OCI-LY7 (cell line): Measurements from ENCODE around the gene RPS16. TPM values are rescaled to one million over a fixed set of nuclear protein-coding genes. Genes with fewer than 3 reads are reported as not detected.
A peak's percentile ranks its signal among the peaks of the same experiment; 100 is the strongest.

Source experiments
- BruUV-seq: library from RNA; stranded (reverse); fragments of 400-500 nt; replicated peaks from 2 replicates; lab custom pipeline; 2021; lab: Mats Ljungman, UMichigan
- CTCF ChIA-PET: fragments of 300-600 bp; sonication (Branson Sonifier 250); formaldehyde crosslinking; loops from one replicate; lab custom pipeline; 2022; ENCODE audit warnings: antibody characterized with exemption; ENCODE audit not compliant: unreplicated experiment; lab: Charles Lee
- POLR2A ChIA-PET: fragments of 300-600 bp; sonication (Branson Sonifier 250); formaldehyde crosslinking; loops from one replicate; lab custom pipeline; 2022; ENCODE audit warnings: antibody characterized with exemption; lab: Charles Lee
- DNase-seq: peaks from one replicate; pipeline ENCODE4 v3.0.0-alpha.2; 2015; ENCODE audit warnings: low spot score
- H2AFZ ChIP-seq: fragments of 200-600 bp; sonication (generic), shearing (Covaris generic); 2 replicates; pipeline ENCODE4 v1.6.1; 2014; ENCODE audit warnings: mild to moderate bottlenecking, antibody characterized with exemption, low read length, moderate library complexity
- H3K27ac ChIP-seq: fragments of 200-600 bp; sonication (generic); 2 replicates; pipeline ENCODE4 v1.5.1; 2014; ENCODE audit warnings: mixed run types, low read depth, mild to moderate bottlenecking, moderate library complexity, low read length, inconsistent platforms; ENCODE audit not compliant: poor library complexity, severe bottlenecking
- H3K36me3 ChIP-seq: fragments of 200-600 bp; sonication (generic); 2 replicates; pipeline ENCODE4 v1.6.1; 2014; ENCODE audit warnings: mild to moderate bottlenecking, antibody characterized with exemption, low read length, moderate library complexity, mixed read lengths; ENCODE audit not compliant: insufficient read depth
- H3K4me1 ChIP-seq: fragments of 200-600 bp; sonication (generic); 2 replicates; pipeline ENCODE4 v1.5.1; 2014; ENCODE audit warnings: mild to moderate bottlenecking, low read length; ENCODE audit not compliant: insufficient read depth, poor library complexity, severe bottlenecking
- H3K4me2 ChIP-seq: fragments of 200-600 bp; sonication (generic); 2 replicates; pipeline ENCODE4 v1.6.1; 2014; ENCODE audit warnings: mild to moderate bottlenecking, low read length
- H3K4me3 ChIP-seq: fragments of 200-600 bp; sonication (generic); 2 replicates; pipeline ENCODE4 v1.5.1; 2014; ENCODE audit warnings: mild to moderate bottlenecking, low read depth, low read length; ENCODE audit not compliant: poor library complexity, severe bottlenecking
- H3K79me2 ChIP-seq: fragments of 200-600 bp; sonication (generic); 2 replicates; pipeline ENCODE4 v1.6.1; 2016; ENCODE audit warnings: low read depth, mild to moderate bottlenecking, low read length, moderate library complexity, mixed read lengths; ENCODE audit not compliant: insufficient read depth
- H3K9me2 ChIP-seq: fragments of 200-600 bp; sonication (generic); 2 replicates; pipeline ENCODE4 v1.6.1; 2016; ENCODE audit warnings: mild to moderate bottlenecking, low read length, mixed read lengths; ENCODE audit not compliant: insufficient read depth
- H3K9me3 ChIP-seq: fragments of 200-600 bp; sonication (generic); 2 replicates; pipeline ENCODE4 v1.6.1; 2014; ENCODE audit warnings: mild to moderate bottlenecking, mixed run types, low read length, mixed read lengths
- H4K20me1 ChIP-seq: fragments of 200-600 bp; sonication (generic); 2 replicates; pipeline ENCODE4 v1.6.1; 2014; ENCODE audit warnings: mild to moderate bottlenecking, antibody characterized with exemption, low read length, moderate library complexity, mixed read lengths; ENCODE audit not compliant: insufficient read depth
- CTCF ChIP-seq: fragments of 200-600 bp; sonication (generic); conservative IDR thresholded peaks from 2 replicates; pipeline ENCODE4 v1.5.1; 2014; ENCODE audit warnings: mild to moderate bottlenecking, antibody characterized with exemption, low read length, moderate library complexity, mixed read lengths
- EZH2phosphoT487 ChIP-seq: fragments of 200-600 bp; sonication (generic); IDR thresholded peaks from 2 replicates; pipeline ENCODE4 v1.6.1; 2018; ENCODE audit warnings: low read depth, borderline replicate concordance, mild to moderate bottlenecking, mixed run types, antibody characterized with exemption, low read length, moderate library complexity, mixed read lengths
- intact Hi-C: fragments of 100-400 bp; cut with micrococcal nuclease; formaldehyde crosslinking; loops from one replicate; pipeline ENCODE4 v1.10.0; 2022; ENCODE audit not compliant: unreplicated experiment
- total RNA-seq, 2 experiments: library from RNA; depleted of rRNA in 1 of 2; stranded (reverse); fragments of >200 nt in 1 of 2; shearing (Covaris generic) in 1 of 2; gene quantifications; 2 replicates each; pipeline ENCODE4 v1.2.3, GENCODE V29; 2014 to 2022

RPS16 gene
- total RNA-seq, 2 experiments from 2014 or later = 634 to 3,661 TPM

GRCh38 chr19:39390751-39391437 lies 44.9 kb downstream of the RPS16 start, which contains the start of the genes MED29 and PAF1:
TSS of gene MED29 (plus strand) at chr19:39391378. CDS start at chr19:39391423, 45 bp downstream.
TSS of gene PAF1 (minus strand) at chr19:39391106. CDS start at chr19:39390864, 242 bp downstream.
- intact Hi-C loops = loop anchor here (1.0 to 2.0 kb wide), 2 partner anchors 49 to 142 kb away; partner anchors contain the start of genes EID2B and SAMD4B
- BruUV-seq = no TSS peak
- H3K79me2 ChIP-seq = peaks cover 25% of the 10 kb centered on the region
- H3K4me1 ChIP-seq = peaks cover 24% of the 10 kb centered on the region
- H3K36me3 ChIP-seq = peaks cover 57% of the 10 kb centered on the region
- DNase-seq = peak; percentile 99
- TF ChIP-seq CTCF (peak; percentile 57; the same call in 1 of the 2 replicates), EZH2phosphoT487 (no peak)
- ChIA-PET CTCF (no interaction called here), POLR2A (interaction anchor here (0.7 to 2.0 kb wide), 5 partner anchors 10 to 179 kb away, joined by 3 to 6 read pairs (median 4); partner anchors contain the start of genes PLEKHG2 and SUPT5H)
- no peaks in the 10 kb centered on the region for H3K9me3 ChIP-seq
- peak within 1 kb of the TSS; percentile 83 for H3K4me2 ChIP-seq
- peak within 1 kb of the TSS; percentile 84 for H3K27ac ChIP-seq
- no peaks in the 10 kb centered on the region for H4K20me1 ChIP-seq
- peak within 1 kb of the TSS; percentile 71 for H2AFZ ChIP-seq
- H3K4me3 ChIP-seq = peak within 1 kb of the TSS; percentile 86
- H3K9me2 ChIP-seq = no peaks in the 10 kb centered on the region

GRCh38 chr19:39390451-39390750 lies 45.3 kb downstream of the RPS16 start:
- no peak for TF ChIP-seq CTCF
- TF ChIP-seq EZH2phosphoT487 = no peak
- Histone ChIP-seq H2AFZ (peak overlapping the region; percentile 71; the same call in 1 of the 2 replicates), H3K4me1 (peaks cover 24% of the 10 kb centered on the region), H3K4me2 (peak overlapping the region; percentile 83), H3K36me3 (peaks cover 60% of the 10 kb centered on the region), H3K9me3 (no peaks in the 10 kb centered on the region), H3K79me2 (peaks cover 25% of the 10 kb centered on the region), H3K27ac (peak overlapping the region; percentile 84), H4K20me1 (no peaks in the 10 kb centered on the region), H3K4me3 (peak overlapping the region; percentile 86), H3K9me2 (no peaks in the 10 kb centered on the region)
- DNase-seq = no peak
- intact Hi-C loops = loop anchor here (2.0 kb wide), 1 partner anchor 142 kb away; the partner anchor contains the start of gene EID2B
- no TSS peak for BruUV-seq
- ChIA-PET POLR2A (interaction anchor here (0.7 to 2.0 kb wide), 3 partner anchors 54 to 179 kb away, joined by 3 to 6 read pairs (median 4); partner anchors contain the start of gene SUPT5H), CTCF (no interaction called here)
